HG03159 (cell line): Measurements from ENCODE around the gene SRRM2.

Experiments used
- ATAC-seq: cut with Tn5 transposase; IDR thresholded peaks from one replicate; pipeline ENCODE4 v1.9.1; 2021; ENCODE audit warnings: mild to moderate bottlenecking, moderate library complexity; ENCODE audit not compliant: unreplicated experiment

Gene SRRM2

GRCh38 chr16:2761472-2761871, 9.0 kb downstream of the SRRM2 start:
- ATAC-seq: no peak

GRCh38 chr16:2761886-2762583, 9.6 kb downstream of the SRRM2 start:
- ATAC-seq: no peak

GRCh38 chr16:2762711-2763110, 10.3 kb downstream of the SRRM2 start:
- no peak for ATAC-seq

GRCh38 chr16:2763173-2763572, 10.7 kb downstream of the SRRM2 start:
- ATAC-seq: no peak

GRCh38 chr16:2764718-2765117, 12.3 kb downstream of the SRRM2 start:
- no peak for ATAC-seq

- no peak for ATAC-seq
Measured at GRCh38 chr16:2765462-2766404, 13.3 kb downstream of the SRRM2 start.

- no peak for ATAC-seq
Measured at GRCh38 chr16:2766430-2767139, 14.1 kb downstream of the SRRM2 start.

- no peak for ATAC-seq
Measured at GRCh38 chr16:2767140-2767731, 14.8 kb downstream of the SRRM2 start.

GRCh38 chr16:2767891-2768290, 15.5 kb downstream of the SRRM2 start:
- ATAC-seq: no peak

GRCh38 chr16:2768403-2769089, 16.1 kb downstream of the SRRM2 start:
- ATAC-seq: no peak

GRCh38 chr16:2769100-2769529, 16.7 kb downstream of the SRRM2 start:
- no peak for ATAC-seq

- ATAC-seq: no peak
Measured at GRCh38 chr16:2769675-2770056, 17.2 kb downstream of the SRRM2 start.

- no peak for ATAC-seq
Measured at GRCh38 chr16:2770057-2770951, 17.9 kb downstream of the SRRM2 start.

GRCh38 chr16:2771496-2772402, 19.3 kb downstream of the SRRM2 start:
- ATAC-seq: no peak

GRCh38 chr16:2773188-2773968, 20.9 kb downstream of the SRRM2 start:
- no peak for ATAC-seq

- no peak for ATAC-seq
Measured at GRCh38 chr16:2774161-2774891, 21.9 kb downstream of the SRRM2 start.

GRCh38 chr16:2775131-2775716, 22.8 kb downstream of the SRRM2 start:
- ATAC-seq: no peak
